NCI-H226 (cell line): ENCODE results near the gene CFAP100.

Experiments
- DNase-seq: peaks from one replicate; pipeline ENCODE4 v3.0.0-alpha.2; 2015

Gene CFAP100

DNA sequence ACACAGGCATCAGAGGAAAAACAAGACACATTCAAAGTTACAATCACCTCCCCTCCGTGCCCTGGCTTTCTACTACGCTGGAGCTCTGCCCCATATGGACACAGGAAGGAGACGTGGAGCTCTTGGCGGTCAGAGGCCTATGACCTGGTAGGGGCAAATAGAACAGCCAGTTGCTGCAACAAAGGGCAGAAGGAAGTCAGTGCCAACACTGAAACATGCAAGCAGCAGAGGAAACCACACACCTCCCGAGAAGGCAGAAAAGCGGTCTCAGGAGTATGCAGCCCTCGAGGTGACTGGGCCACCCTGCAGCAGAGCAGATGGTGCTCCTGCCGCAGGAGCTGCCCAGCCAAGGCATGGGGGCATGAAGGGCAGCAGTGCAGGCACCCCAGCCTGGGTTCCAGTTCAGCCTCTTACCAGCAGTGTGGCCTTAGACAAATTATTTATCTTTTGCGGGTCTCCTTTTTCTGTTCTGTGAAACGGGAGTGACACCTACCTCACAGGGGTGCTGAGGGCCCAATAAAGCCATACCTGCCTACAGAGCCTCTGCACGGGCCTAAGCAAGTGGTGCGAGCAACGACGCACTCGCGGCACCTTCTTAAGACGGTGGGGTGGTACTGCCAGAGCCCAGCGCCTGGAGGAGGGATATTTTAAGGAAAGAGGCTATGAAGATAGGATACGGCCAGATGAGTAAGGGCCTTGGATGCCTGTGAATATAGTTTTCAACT, 72.3 kb downstream of the CFAP100 start:
- DNase-seq = no peak

DNA sequence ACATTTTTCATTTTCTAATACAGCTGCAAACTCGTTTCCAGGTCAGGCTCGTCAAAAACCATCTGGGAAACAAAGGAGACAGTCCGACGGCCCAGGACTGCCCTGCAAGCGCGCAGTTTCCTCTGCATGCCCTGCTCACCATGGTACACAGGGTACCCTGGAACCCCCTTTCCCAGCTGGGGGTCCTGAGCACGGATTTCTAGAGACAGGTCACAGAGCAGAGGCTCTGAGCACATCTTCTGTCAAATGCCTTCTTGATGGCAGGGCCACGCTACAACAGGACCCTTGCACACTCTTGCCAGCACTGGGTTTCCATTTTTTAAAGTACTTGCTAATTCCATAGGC, 72.9 kb downstream of the CFAP100 start:
- no peak for DNase-seq

DNA sequence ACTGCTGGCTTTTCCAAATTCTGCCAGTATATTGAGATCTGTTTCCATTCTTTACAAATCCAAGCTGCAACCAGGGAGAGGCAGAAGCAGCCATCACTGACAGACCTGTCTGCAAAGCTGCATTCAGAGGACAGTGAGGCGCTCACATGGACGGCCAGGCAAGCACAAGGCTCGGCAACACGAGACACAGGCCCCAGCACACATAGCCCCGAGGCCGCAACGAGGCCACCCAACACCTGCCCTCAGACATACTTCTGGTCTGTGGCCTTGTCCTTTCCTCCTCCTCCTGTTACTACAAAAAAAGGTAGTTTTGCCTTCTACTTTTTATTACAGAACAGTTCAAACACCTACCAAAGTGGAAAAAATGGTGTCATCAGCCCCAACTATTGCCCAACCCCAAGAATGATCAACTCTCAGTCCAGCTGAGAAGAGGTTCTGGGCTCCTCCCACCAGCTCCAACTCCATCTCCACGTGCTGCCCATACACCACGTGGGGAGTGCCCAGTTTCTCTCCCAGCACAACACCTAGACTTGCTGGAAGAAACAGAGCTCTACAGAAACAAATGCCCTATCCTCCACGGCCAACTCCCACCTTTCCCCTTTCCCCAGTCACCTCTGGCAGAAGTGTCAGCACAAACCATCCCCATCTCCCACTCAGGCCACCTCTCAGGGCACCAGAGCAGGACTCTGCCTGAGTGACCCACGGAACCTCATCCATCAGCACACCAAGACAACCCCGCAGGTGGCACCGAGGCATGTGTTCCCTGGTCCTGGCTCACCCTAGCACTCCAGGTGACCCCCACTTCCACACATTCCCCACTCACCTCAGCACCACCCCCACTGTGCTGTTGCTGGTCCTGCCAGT, 73.6 kb downstream of the CFAP100 start:
- no peak for DNase-seq

DNA sequence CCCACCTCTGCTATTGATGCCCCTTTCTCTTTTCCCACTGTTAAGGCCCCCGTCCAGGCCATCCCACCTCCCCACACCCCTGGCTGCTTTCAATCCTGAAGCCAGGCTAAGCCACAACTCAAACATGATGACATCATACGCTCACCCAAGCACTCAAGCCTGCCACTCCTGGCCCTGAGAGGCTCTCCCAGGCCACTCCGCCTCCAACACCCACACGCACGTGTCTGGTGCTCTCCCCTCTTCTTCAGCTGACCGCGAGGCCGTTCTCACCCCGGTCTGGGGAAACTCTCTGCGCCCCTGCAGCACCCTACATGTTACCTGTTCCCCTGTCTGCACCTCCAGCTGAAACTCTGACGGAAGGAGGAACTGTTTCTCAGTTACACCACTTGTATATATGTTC, 74.8 kb downstream of the CFAP100 start:
- DNase-seq = no peak

DNA sequence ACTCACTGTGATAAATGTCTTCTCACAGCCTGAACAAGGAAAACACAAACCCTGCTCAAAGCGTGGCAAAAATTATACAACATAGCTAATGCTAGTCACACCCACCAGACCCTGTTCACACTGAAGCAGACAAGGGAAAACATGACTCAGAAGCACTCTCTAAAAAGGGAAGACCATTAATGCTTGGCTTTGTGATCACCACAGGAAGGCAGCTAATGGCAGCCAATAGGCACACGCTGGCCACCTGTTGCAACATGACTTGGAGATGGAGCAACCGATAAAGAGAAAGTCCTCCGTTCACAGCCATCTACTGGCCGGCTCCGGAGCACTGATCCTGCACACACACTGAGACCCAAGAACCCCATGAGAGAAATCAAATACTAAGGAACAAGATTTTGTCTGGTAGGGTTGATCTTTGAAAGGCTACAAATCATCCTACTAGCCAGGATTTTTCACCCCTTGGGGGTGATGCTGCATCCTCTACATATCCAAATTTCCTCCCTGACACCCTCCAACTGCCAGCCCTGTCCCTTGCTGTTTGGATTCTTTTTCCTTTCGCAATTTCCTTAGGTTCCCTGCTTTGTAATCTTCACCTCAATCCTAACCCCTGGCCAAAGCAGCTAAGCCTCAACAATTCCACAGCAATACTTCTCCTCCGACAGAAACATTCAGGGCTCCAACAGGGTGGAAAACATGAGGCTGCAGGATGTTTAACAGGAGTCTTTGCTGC, 77.7 kb downstream of the CFAP100 start:
- DNase-seq = peak; percentile 60

DNA sequence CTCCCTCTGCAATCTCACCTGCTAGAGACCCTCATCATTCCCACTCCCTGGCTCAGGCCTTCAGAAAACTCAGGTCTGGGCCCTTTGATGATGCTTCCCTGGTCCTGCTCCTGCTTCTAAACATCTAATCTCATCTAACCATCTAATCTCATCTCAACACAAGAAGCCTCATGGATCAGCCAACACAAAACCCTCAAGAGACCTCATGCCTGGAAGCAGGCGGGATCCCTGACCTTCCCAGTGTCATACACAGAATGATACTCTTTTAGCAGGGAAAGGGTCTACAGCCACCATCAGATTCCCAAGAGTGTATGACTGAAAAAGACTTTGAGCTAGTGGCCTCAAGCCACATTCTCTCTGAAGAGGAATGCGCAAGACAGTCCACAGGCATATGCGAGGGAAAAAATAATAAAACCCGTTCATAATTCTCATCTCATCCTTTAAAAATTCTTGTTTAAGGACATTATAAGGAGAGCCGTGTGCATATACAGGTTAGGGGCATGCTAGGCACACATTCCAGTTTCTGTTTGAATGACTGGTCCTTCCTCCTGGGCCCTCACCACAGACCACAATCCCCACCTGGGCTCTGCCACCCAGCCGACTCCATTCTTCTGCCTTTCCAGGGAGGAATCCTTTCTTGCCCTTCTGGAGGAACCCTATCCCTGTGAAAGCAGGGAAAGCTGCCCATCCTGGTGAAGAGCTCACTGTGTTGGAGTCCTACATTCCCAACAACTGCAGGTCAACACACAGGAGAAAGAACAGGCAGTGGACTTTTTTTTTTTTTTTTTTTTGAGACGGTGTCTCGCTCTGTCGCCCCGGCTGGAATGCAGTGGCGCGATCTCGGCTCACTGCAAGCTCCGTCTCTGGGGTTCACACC, 78.8 kb downstream of the CFAP100 start:
- no peak for DNase-seq

DNA sequence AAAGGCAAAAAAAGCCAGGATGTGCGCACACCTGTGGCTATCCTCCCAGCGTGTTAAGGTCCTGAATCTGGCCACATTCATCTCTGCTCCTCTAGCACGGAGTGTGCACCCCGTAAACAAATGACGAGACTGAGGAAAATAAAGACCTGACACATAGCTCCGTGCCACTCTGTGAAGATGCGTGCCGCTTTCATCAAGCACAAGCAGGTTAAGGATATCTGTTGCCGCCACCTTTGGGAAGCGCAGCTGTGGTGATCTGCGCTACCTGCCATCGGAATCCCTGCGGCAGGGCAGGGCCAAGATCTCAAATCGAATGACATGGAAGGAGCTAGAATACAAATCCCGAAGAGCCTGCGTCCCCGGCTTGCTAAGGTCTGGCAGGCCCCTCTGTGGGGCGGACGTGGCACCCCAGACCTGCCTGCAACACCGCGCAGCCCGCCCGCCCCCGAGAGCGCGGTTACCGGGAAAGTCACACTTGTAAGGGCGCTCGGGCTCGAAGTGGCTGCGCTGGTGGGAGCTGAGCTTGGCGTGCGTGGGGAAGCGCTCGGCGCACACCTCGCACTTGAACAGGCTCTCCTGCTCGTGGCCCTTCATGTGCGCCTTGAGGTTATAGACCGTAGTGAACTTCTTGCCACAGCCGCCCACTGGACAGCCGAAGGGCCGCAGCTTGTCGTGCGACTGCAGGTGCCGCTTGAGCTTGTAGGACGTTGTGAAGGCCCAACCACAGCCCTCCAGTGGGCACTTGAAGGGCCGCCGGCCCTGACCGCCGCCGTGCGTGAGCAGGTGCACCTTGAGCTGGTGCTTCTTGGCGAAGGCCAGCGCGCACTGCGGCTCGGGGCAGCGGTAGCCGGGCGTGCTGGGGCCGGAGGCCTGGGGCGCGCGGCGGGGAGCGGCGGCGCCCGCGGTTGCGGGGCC, 80.0 kb downstream of the CFAP100 start:
- DNase-seq = peak; percentile 16

DNA sequence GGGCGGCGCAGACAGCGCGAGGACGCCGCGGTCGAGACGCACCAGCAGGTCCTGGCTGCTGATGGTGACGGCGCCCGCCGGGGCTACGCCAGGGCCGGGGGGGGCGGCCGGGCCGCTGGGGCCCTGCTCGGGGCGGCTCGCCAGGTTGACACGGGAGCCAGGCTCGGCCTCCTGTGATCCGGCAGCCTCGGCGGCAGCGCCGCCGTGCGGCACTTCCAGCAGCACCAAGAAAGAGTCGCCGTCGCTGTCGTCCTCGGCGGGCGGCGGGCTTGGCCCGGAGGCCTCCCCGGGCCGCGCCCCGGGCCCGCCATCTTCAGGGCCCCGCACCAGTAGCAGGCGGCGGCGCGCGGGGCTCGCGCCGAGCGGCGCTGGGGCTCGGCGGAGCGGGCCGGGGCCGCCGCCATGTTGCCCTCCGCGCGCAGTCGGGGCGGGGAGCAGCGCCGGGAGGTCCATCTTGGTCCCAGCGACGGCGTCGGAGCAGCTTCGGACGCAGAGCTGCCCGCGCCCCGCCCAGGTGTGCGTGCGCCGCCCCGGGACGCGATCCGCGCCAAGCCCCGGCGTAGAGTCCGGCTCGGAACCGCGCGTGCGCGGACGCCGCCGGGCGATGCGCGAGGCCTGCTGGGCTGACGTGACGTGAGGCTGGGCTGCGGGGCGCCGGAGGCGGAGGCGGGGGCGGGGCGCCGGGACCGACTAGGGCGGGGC, 80.9 kb downstream of the CFAP100 start, which contains the start of gene ZXDC:
Gene ZXDC, minus strand, starts transcription at position 479 of the 702 bp plus-strand sequence. Its CDS starts 26 bp downstream, at position 453.
- DNase-seq = peak; percentile 90

DNA sequence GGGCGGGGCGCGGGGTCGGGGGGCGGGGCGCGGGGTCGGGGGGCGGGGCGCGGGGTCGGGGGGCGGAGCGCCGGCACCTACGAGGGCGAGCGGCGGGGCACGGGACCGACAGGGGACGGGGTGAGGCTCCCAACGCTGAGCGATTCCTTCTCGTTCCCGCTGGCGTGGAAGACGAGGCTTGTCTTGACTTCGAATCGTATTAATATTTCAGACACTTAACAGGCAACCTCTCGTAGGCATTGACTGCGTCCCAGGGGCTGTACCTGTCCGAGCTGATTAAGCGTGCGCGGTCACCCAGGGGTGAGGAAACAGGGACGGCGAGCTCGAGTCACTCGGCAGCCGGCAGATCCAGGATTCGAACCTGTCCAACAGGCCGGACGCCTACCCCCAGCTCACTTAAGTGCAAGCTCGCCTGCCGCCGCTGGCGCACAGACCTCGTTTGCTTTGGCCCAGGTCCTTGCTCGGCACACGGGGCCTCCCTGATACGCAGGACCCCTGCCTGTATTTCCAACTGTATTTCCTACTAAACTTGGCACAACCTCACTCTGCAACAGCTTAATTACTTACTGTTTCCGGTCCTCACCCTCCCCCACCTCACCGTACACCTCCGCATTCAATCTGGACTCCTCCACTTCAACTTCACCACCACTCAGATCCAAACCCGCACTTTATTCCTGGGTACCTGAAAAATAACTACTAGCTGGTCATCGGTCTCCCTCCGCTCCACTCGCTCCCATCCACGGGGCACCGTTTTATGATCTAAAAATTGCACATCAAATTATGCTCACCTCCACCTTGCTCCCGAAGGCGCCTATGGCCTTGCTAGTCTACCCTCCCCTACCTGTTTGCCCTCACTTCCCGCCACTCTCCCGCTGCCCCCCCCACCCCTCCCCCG, 81.7 kb downstream of the CFAP100 start:
- no peak for DNase-seq

DNA sequence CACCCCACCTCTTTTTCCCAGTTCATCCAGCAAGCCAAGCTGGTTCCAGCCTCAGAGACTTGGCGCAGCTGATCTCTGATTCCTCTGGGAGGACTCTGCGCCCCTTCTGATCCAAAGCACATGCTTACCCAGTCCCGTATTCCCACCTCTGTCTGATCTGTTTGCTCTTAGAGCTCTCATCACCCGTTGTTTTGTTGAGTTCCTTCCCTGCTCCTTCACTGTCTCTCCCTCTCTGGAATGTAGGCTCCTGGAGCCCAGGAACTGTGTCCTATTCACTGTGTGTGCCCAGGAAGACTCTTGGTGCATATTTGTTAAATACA, 82.3 kb downstream of the CFAP100 start:
- DNase-seq = no peak

DNA sequence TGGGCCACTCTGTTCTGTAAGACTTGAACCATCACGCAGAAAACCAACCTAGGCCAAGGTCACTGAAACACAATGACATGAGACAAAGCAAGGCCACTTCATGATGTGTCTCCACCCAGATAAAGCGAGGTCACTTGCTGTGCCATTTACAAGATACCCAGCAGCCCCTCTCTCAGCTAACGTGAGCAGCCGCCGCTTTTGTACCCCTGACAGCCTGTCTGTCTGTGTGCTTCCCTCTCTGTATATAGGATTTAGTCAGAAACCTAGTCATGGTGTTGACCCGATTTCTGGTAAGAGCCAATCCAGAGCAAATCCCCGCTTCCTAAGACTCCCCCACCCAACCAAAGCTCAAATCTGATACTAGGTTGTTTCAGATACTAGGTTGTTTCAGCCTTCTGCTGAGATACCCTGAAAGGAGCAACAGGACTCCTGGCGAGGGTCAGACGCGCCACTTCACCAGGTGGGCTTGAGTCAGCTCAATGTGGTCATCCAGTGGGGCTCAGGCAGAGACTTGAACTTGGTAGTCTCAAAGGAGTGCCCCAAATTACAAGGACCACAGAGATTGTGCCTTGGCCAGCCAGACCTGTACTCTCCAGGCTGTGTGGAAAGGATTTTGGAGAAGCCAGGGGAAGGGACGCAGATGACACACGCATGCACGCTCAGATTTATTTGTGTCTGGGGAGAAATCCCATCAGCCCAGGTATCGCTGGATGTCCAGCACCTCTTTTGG, 84.0 kb downstream of the CFAP100 start:
- no peak for DNase-seq

DNA sequence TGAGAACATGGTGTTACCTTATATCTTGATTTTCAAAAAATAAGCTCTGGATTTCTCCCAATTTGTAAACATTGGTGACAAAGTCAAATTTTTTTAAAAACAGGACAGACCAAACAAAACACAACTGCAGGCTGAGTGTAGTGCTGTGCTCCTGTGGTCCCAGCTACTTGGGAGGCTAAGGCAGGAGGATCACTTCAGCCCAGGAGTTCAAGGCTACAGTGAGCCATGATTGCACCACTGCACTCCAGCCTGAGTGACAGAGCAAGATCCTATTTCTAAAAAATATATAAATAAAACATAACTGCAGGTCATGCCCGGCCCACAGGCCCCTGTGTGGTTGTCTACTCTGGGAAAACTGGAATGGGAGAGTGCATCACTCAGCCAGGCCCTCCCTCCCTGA, 84.9 kb downstream of the CFAP100 start:
- no peak for DNase-seq

DNA sequence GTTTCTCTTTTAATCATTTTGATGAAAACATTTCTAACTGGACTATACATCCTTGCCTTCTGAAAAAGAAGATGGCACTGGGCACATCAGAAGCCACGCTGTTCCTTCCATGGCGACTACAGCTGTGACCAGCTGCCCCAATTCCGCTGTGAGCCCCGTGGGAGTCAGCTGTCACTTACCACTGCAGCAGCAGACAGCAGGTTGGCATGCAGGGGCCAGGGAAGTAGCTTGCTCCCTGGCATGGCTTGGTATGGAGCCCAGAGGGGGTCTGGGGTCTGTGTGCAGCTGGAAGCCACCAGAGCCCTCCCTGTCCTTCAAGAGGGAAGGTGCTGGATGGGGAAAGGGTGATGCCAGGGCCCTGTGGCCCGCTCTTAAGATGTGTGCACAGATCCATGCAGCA, 85.5 kb downstream of the CFAP100 start:
- DNase-seq = no peak

DNA sequence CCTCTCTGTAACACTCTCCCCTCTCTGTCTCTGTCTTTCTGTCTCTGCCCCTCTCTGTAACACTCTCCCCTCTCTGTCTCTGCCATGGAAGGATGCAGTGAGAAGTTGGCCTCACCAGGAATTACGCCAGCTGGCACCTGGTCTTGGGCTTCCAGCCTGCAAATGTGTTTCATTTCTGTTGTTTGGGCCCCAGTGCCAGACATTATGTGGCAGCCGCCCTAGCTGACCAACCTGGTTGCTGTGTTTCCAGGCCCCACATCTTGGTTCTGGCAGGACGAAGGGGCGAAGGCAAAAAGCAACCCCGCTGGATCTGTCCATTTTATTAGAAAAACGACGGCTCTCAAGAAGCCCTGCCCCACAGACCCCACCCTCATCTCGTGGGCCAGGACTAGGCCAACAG, 86.2 kb downstream of the CFAP100 start:
- no peak for DNase-seq

DNA sequence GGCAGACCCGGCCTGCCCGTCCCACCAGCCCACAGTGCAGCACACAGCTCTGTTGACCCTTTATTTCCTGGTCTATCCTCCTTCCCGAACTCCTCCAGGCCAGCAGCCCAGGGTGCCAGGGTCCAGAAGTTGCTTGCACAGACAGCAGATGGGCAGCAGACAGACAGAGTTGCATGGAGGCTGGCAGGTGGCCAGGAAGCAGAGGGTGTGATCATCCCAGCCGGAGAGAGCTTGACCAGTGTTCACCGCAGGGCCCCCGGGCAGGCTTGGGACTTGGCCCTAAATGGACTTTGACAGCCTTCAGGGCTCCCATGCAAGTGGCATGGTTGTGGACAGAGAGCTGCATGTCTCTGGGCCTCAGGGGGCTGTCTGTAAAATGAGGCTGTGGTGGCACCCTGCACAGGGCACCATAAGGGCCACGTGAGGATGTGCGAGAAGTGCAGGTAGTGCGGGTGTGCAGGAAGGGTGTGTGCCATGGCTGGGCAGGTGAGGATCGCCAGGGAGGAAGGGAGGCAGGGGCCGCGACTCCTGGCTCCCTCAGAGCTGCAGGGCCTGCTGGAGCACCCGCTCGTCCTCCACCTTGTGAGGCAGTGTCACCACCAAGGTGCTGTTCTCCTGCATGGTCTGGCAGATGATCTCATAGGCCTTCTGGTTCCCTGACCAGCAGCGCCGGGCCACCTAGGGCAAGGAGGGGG, 87.2 kb downstream of the CFAP100 start:
- no peak for DNase-seq

DNA sequence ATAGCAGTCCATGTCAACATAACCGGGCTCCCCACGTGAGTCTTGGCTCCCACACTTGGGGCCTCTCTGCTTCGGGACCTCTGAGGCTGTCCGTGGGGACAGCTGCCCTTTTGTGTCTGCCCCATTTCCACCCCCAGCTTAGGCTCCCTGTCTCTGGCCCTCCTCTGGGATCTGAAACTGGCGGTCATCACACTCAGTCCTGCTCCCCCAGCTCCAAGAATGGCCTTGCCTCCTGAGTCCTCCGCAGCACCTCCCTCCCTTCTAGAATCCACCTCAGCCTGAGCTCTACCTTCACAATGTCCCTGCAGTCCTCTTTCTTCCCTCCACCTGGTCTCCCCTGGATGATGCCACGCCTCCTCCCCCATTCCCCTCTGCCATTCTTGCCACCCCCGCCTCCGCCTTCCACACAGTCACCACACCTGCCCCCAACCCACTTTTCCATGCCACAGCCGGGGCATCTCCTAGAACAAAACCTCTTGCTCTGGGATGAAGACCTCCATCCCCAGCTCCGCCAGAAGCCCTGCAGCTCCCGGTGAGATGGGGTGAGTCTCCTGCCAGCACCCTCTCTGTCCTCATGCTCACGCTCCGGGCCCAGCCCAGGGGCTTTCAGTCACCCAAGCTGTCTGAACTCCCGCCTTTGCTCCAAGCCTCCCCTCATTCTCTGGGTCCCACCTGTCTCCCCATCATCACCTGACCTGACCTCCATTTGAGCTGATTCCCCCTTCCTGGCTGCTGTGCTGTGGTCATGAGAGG, 88.0 kb downstream of the CFAP100 start:
- no peak for DNase-seq

DNA sequence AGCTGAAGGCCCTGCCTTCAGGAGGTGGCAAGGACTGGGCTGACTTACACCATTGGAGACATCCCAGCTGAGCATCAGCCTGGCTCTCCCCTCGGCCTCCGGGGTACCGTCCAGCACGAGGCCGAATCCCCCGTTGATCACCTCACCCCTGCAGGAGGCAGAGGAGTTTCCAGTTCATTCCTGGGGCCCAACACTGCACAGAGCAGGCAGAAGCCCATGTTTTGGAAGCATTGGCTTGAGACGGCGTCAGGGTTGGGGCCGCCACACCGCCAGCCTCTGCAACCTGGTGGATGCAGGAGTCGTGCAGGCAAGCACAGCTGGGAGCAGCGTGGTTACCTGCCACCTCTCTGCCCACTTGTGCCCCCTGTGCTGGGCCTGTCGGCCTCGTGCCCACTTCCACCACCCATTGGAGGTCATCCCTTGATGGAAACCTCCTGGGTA, 88.6 kb downstream of the CFAP100 start:
- DNase-seq = no peak

DNA sequence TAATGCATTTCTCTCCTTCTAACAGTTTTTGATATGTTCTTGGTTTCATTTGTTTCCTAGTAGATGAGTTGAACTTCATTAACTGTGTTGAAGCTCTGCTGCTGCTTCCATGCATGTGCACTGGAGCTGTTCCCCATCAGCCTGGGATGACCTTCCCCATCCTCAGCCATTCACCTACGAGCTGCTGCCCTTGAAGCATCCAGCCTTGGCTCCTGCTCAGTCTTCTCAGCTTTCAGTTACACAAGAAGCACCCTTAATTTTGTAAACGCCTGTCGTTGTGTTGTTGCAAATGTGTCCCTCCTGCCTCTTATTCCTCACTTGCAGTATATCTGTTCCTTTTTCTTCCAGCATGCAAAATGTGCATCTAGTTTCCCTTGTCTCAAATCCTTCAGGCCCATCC, 89.4 kb downstream of the CFAP100 start:
- no peak for DNase-seq
